Loucy (cell line): ENCODE data around the gene NDUFS4.

Source experiments
- H2AFZ ChIP-seq: fragments of 200-600 bp; sonication (generic); 2 replicates; pipeline ENCODE4 v1.6.0; 2016; ENCODE audit warnings: antibody characterized with exemption, mild to moderate bottlenecking, low read length, moderate library complexity
- H3F3A ChIP-seq: fragments of 200-600 bp; 2 replicates; pipeline ENCODE4 v1.6.0; 2016; ENCODE audit warnings: antibody characterized with exemption, low read depth, mild to moderate bottlenecking
- H3K27me3 ChIP-seq: fragments of 200-600 bp; sonication (generic); 2 replicates; pipeline ENCODE4 v1.6.1; 2014; ENCODE audit warnings: low read length, mild to moderate bottlenecking; ENCODE audit not compliant: insufficient read depth, poor library complexity, severe bottlenecking
- H3K36me3 ChIP-seq: fragments of 200-600 bp; sonication (generic); 2 replicates; pipeline ENCODE4 v1.6.1; 2016; ENCODE audit warnings: low read length; ENCODE audit not compliant: insufficient read depth
- H3K4me1 ChIP-seq: fragments of 200-600 bp; sonication (generic); 2 replicates; pipeline ENCODE4 v1.5.1; 2014; ENCODE audit warnings: low read length, mild to moderate bottlenecking; ENCODE audit not compliant: insufficient read depth, poor library complexity, severe bottlenecking
- H3K4me2 ChIP-seq: fragments of 200-600 bp; sonication (generic); 2 replicates; pipeline ENCODE4 v1.6.0; 2014; ENCODE audit warnings: antibody characterized with exemption, low read length, low read depth, mild to moderate bottlenecking; ENCODE audit not compliant: poor library complexity, severe bottlenecking
- H3K4me3 ChIP-seq: fragments of 200-600 bp; sonication (generic); 2 replicates; pipeline ENCODE4 v1.5.1; 2014; ENCODE audit warnings: low read length, mild to moderate bottlenecking, mixed read lengths; ENCODE audit not compliant: poor library complexity, severe bottlenecking
- H3K79me2 ChIP-seq: fragments of 200-600 bp; sonication (generic); 2 replicates; pipeline ENCODE4 v1.6.1; 2014; ENCODE audit warnings: low read length; ENCODE audit not compliant: insufficient read depth
- H3K9ac ChIP-seq: fragments of 200-600 bp; sonication (generic); 2 replicates; pipeline ENCODE4 v1.6.0; 2014; ENCODE audit warnings: mild to moderate bottlenecking, low read depth, low read length, moderate library complexity; ENCODE audit not compliant: poor library complexity, severe bottlenecking
- H3K9me2 ChIP-seq: fragments of 200-600 bp; sonication (generic); replicated peaks from 2 replicates; pipeline ENCODE4 v1.6.1; 2016; ENCODE audit warnings: low read depth, low read length, mixed read lengths
- H3K9me3 ChIP-seq: fragments of 200-600 bp; sonication (generic); 2 replicates; pipeline ENCODE4 v1.6.1; 2014; ENCODE audit warnings: mild to moderate bottlenecking, antibody characterized with exemption, low read length, low read depth; ENCODE audit not compliant: insufficient read depth
- H4K20me1 ChIP-seq: fragments of 200-600 bp; sonication (generic); 2 replicates; pipeline ENCODE4 v1.6.0; 2014; ENCODE audit warnings: antibody characterized with exemption, low read length, mild to moderate bottlenecking; ENCODE audit not compliant: insufficient read depth, poor library complexity, severe bottlenecking
- CTCF ChIP-seq: fragments of 200-600 bp; sonication (generic); conservative IDR thresholded peaks from 2 replicates; pipeline ENCODE4 v1.5.1; 2014; ENCODE audit warnings: mild to moderate bottlenecking, antibody characterized with exemption, low read length
- EZH2phosphoT487 ChIP-seq: fragments of 200-600 bp; IDR thresholded peaks from 2 replicates; pipeline ENCODE4 v1.6.1; 2018; ENCODE audit warnings: antibody characterized with exemption, mild to moderate bottlenecking, moderate library complexity, borderline replicate concordance

Gene NDUFS4

GRCh38 chr5:53557386-53557785, 3.1 kb upstream of the NDUFS4 start:
- H3K9ac ChIP-seq = no peak overlapping the region
- no peaks in the 10 kb centered on the region for H3F3A ChIP-seq
- H3K27me3 ChIP-seq = no peaks in the 10 kb centered on the region
- no peak overlapping the region for H3K4me3 ChIP-seq
- peaks cover 6% of the 10 kb centered on the region; the same call in 1 of the 2 replicates for H3K9me3 ChIP-seq
- H4K20me1 ChIP-seq = peaks cover 10% of the 10 kb centered on the region
- H3K79me2 ChIP-seq = peaks cover 19% of the 10 kb centered on the region
- H3K4me1 ChIP-seq = peaks cover 12% of the 10 kb centered on the region
- H3K9me2 ChIP-seq = no peaks in the 10 kb centered on the region
- no peak overlapping the region for H3K4me2 ChIP-seq
- H2AFZ ChIP-seq = no peak overlapping the region
- no peaks in the 10 kb centered on the region for H3K36me3 ChIP-seq
- TF ChIP-seq EZH2phosphoT487 (no peak), CTCF (no peak)

GRCh38 chr5:53558966-53559365, 1.5 kb upstream of the NDUFS4 start:
- Histone ChIP-seq H4K20me1 (peaks cover 13% of the 10 kb centered on the region), H3K9me2 (no peaks in the 10 kb centered on the region), H3K4me3 (no peak overlapping the region), H3F3A (no peaks in the 10 kb centered on the region), H3K27me3 (no peaks in the 10 kb centered on the region), H2AFZ (no peak overlapping the region), H3K9ac (no peak overlapping the region), H3K79me2 (peaks cover 33% of the 10 kb centered on the region), H3K9me3 (peaks cover 6% of the 10 kb centered on the region; the same call in 1 of the 2 replicates), H3K4me2 (no peak overlapping the region), H3K4me1 (peaks cover 19% of the 10 kb centered on the region), H3K36me3 (no peaks in the 10 kb centered on the region)
- TF ChIP-seq EZH2phosphoT487 (no peak), CTCF (no peak)

DNA sequence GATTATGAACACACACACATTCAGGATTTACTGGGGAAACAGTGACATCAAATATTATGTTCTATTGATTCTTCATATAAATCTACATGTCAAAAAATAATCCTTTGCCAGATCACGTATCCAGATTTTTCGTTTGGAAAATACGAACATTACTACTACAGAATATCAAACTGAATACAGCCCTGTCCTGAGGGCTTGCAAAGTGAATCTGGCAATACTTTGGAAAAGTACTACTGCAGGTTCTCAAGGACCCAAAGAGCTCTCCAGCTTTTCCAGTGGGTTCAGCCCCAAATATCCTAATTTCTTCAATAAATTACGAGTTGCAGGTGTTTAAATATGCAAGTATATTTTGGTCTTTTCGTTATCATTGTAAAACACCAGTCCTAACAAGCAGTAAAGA, 411 bp upstream of the NDUFS4 start:
- TF ChIP-seq EZH2phosphoT487 (no peak), CTCF (no peak)
- peaks cover 6% of the 10 kb centered on the region; the same call in 1 of the 2 replicates for H3K9me3 ChIP-seq
- H3K79me2 ChIP-seq = peaks cover 44% of the 10 kb centered on the region
- H3K36me3 ChIP-seq = no peaks in the 10 kb centered on the region
- peak overlapping the region; percentile 98 for H2AFZ ChIP-seq
- peaks cover 24% of the 10 kb centered on the region for H3K4me1 ChIP-seq
- no peaks in the 10 kb centered on the region for H3K27me3 ChIP-seq
- H4K20me1 ChIP-seq = peaks cover 13% of the 10 kb centered on the region
- H3K9ac ChIP-seq = peak overlapping the region; percentile 85
- no peaks in the 10 kb centered on the region for H3K9me2 ChIP-seq
- H3K4me3 ChIP-seq = peak overlapping the region; percentile 80
- H3K4me2 ChIP-seq = peak overlapping the region; percentile 86
- no peaks in the 10 kb centered on the region for H3F3A ChIP-seq
